HG02610 (cell line): ENCODE results near the gene ABHD16B.

Source experiments
- ATAC-seq: cut with Tn5 transposase; IDR thresholded peaks from one replicate; pipeline ENCODE4 v1.9.1; 2021; ENCODE audit warnings: mild to moderate bottlenecking, moderate library complexity; ENCODE audit not compliant: unreplicated experiment

The ABHD16B gene

DNA sequence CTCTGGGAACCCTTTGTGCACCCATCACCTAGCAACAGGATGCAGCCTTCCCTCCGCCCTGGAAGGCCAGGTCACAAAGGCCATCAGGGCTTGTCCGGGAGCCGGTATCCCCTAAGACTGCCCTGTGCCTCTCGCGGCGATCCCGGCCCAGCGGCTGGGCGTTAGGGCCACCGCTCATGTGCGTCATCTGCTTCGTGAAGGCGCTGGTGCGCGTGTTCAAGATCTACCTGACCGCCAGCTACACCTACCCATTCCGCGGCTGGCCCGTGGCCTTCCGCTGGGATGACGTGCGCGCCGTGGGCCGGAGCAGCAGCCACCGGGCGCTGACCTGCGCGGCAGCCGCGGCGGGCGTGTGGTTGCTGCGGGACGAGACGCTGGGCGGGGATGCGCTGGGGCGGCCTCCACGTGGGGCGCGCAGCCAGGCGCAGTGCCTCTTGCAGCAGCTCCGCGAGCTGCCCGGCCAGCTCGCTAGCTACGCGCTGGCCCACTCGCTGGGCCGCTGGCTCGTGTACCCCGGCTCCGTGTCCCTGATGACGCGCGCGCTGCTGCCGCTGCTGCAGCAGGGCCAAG, at the start of gene ABHD16B:
Gene ABHD16B (plus strand): TSS at position 134 of the 570 bp plus-strand sequence. CDS start 43 bp downstream, at position 177.
- ATAC-seq, result no peak

DNA sequence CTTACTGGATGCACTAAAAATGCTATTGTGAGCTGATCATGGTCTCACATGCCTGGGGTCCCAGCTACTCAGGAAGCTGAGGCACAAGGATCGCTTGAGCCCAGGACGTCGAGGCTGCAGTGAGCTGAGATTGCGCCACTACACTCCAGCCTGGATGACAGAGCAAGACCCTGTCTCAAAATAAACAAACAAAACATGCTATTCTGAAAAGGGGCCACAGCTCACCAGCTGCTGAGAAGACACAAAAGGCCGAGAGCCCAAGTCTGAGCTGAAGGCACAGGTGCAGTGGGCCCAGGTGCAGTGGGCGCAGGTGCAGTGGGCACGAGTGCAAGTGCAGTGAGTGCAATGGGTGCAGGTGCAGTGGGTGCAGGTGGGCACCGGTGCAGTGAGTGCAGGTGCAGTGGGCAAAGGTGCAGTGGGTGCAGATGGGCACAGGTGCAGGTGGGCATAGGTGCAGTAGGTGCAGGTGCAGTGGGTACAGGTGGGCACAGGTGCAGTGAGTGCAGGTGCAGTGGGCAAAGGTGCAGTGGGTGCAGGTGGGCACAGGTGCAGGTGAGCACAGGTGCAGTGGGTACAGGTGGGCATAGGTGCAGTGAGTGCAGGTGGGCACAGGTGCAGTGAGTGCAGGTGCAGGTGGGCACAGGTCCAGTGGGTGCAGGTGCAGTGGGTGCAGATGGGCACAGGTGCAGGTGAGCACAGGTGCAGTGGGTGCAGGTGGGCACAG, 46.2 kb upstream of the ABHD16B start:
- ATAC-seq, result no peak

DNA sequence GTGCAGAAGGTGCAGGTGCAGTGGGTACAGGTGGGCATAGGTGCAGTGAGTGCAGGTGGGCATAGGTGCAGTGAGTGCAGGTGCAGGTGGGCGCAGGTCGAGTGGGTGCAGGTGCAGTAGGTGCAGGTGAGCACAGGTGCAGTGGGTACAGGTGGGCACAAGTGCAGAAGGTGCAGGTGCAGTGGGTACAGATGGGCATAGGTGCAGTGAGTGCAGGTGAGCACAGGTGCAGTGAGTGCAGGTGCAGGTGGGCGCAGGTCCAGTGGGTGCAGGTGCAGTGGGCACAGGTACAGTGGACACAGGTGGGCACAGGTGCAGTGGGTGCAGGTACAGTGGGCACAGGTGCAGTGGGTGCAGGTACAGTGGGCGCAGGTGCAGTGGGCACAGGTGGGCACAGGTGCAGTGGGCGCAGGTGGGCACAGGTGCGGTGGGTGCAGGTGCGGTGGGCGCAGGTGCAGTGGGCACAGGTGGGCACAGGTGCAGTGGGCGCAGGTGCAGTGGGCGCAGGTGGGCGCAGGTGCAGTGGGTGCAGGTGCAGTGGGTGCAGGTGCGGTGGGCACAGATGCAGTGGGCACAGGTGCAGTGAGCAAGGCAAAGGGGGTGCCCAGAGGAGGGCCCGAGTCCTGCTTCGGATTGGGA, 45.6 kb upstream of the ABHD16B start:
- ATAC-seq, result no peak

DNA sequence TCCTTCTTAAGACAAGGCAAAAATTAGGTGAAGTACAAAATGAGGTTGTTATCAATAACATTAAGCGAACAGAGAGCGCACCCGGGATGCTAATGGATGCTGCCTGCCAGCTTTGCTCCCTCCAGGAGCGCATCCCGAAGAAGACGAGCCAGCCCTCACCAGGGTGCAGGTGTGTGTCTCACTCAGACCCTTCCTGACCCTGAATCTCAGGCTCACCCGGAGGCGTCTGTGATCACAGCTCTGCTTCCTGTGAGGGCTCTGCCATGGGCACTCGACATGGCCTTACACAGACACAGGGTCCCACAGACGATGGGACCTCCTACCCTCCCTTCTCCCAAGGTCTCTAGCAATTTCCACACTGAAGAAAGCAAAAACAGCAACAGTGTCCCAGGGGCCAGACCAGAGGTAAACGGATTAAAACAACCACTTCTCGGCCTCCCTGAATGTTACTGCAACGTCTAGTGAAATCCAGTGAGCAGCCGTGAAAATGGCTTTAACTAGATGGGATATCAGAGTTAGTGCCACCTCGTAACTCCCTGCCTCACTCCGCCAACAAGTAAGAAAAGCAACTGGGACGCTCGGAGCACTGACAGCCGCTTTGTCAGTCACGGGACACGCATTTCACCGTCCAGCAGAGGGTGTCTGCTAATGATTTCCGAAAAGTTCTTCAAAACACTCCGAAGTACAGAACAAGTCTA, 41.9 kb upstream of the ABHD16B start:
- ATAC-seq, result no peak

DNA sequence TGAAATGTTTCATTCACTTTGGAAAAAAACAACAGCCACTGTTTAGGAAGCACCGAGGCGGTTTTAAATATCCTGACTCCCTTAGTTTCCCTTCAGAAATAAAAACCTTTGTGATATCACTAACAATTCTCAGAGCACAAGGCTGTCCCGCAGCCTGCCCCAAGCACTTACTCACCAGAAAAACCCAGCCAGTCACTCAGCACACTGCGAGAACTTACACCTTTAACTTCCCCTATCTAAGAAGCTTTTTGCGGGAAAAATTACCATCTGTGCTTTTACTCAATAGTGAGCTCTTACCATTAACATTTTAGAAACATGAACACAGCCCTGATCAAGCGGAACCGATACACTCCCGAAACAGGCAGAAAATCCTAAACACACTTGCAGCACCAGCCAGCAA, 39.5 kb upstream of the ABHD16B start:
- no peak for ATAC-seq

DNA sequence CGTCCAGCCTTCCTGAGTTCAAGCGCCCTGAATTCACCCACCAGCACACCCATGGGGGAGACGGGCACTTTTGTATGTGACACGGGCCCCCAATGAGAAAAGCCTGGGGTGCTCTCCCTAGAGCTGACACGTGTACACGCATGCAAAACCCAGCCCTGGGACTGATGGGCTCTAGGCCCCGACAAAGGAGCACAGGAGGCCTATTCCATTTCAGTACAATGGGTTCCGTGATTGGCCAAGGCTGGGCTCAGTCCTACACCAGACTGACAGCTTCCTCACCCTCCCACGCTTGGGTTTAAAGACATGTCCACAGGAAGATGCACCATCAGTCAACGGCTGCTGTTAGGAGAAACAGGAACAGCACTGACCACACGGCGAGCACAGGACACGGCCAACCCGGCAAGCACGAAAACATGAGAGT, 39.0 kb upstream of the ABHD16B start:
- ATAC-seq, result no peak

DNA sequence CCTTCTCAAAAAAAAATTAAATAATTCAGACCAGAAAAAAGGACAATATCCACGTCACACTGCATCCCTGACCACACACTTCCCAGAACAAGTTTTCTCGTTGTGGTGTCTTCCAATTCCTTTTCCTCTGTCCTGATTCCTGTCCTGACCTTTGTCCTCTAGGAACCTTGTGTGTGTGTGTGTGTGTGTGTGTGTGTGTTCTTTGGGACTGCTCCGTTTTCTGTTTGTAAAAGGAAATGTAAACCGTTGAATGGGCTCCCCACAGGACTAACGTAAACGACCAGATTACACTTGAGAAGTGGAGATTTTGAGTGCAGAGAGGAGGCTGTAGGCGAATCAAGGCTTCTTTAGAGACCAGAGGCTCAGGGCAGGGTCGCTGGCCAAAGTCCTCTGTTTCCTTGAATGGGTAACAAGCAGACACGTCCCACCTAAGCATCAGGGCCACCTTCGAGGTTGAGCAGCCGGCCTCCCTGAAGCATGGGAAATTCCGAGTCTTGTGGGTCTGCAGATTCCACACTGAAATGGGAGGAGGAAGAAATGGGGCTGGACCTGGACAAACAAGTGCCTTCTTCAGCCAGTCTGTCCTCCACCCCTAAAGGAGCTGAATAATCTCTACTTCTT, 37.5 kb upstream of the ABHD16B start:
- ATAC-seq, result no peak

DNA sequence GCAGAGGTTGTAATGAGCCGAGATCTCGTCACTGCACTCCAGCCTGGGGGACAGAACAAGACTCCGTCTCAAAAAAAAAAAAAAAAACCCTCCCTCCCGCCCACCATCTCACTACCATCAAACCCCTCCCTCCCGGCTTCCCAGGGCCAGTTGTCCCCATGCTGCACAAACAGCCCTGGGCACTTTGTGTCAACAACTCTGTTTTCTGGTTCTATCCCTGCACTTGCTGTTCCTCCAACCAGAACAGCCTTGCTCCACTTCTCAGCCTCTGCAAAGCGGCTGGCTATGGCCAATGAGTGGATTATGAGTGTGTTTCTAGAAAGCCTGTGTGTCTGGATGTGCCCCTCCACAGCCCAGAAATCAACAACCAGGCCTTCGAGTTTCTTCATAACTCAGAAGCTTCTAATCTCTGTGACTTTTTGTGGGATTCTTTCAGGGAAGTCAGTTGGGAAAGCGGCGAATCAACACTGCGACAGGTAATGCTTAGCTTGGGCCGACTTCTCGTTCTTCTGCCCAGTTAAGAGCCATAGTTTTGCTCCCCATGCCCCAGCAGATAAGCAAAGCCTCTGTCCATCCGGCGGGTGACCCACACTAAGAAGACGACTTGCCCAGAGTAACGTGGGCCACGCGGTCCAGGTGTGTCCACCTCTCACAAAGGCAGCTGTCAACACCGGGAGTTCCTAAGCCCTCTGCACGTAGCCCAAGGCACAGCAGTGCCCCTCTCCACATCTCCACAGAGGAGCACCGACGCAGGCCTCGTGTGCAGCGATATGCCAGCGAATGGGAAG, 35.8 kb upstream of the ABHD16B start:
- ATAC-seq, result no peak

DNA sequence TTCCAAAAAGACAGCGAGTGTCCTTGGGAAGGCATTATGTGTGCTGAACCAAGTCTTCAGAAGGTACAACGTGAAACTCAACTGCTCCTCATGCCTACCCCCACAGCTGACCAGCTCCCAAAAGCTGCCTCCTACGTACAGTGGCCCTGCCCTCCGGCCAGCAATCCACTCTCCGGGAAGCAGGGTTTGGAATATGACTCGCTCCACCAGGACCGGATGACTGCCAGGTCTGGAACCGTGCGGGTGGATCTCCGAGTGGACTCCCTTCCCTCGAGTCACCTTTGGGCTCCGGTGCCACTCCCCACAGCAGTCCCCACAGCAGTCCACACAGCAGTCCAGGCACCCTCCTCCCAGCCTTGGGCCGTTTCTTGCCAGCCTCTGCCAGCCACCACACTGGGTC, 34.5 kb upstream of the ABHD16B start:
- no peak for ATAC-seq

DNA sequence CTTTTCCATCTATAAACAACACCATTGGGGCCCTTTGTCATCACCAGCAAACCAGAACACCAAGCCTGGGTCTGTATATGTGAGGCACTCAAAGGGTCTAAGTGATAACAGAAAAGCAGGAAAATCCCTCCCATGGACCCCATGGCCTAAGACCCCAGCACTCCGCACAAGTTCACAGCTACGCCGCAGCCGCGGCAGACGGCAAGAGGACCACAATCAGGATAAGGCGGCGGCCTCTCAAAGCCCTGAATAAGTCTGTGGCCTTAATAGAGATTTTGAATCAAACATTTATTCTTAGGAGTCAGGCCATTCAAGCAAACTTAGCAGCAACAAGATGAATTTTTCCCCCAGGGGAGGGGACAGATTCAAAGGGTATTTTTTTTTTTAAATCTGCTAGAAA, 33.2 kb upstream of the ABHD16B start:
- no peak for ATAC-seq

DNA sequence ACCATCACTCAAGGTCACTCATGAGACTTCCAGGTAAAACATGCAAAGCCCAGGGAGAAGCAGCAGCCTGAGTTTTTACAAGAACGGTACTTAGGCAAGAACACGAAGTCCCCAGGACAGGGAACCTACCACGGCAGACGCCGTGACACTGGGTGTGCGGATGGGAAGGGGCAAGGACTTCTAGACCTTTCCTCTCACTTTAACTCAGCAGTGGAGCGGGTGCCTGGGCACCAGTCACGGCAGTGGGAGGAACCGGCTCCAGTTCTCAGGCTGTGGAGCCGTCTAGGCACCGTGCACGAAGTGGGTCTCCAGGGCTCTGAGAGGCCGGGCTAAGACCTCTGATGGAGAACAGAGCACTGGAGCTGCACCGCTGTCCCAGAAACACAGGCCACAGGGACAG, 32.8 kb upstream of the ABHD16B start:
- ATAC-seq, result no peak

DNA sequence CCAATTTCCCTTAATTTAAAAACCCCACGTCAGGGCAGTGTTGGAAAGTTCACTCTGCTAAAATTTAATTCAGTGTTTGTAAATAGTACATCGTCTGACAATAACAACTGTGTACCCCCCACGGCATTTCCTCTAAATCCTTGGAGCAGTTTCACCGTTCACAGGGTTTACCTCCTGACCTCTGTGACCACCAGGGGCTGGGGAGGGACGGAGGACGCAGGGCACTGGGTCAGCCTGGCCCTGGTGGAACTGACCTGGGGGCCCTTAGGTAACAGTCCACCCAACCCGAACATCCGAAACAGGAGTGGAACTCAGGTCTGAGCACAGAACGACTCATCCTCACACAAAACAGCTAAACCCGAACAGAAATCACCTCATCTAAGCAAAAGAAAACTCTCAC, 32.3 kb upstream of the ABHD16B start:
- ATAC-seq, result no peak

DNA sequence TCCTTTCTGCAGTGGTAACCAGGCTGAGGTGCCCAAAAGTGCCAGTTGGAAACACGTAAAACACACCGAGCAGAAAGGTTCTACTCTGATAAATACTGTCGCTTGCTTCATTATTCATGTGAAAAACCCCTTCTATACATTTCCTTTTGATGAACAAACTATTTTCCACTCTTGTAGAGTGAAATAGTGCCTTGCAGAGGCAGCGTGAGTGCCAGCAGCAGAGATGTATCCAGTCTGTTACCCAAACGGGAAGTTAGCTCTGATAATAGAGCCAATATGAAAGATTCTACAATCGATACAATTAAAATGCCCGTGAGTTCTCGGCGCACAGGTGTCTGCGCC, 31.7 kb upstream of the ABHD16B start:
- ATAC-seq, result no peak

DNA sequence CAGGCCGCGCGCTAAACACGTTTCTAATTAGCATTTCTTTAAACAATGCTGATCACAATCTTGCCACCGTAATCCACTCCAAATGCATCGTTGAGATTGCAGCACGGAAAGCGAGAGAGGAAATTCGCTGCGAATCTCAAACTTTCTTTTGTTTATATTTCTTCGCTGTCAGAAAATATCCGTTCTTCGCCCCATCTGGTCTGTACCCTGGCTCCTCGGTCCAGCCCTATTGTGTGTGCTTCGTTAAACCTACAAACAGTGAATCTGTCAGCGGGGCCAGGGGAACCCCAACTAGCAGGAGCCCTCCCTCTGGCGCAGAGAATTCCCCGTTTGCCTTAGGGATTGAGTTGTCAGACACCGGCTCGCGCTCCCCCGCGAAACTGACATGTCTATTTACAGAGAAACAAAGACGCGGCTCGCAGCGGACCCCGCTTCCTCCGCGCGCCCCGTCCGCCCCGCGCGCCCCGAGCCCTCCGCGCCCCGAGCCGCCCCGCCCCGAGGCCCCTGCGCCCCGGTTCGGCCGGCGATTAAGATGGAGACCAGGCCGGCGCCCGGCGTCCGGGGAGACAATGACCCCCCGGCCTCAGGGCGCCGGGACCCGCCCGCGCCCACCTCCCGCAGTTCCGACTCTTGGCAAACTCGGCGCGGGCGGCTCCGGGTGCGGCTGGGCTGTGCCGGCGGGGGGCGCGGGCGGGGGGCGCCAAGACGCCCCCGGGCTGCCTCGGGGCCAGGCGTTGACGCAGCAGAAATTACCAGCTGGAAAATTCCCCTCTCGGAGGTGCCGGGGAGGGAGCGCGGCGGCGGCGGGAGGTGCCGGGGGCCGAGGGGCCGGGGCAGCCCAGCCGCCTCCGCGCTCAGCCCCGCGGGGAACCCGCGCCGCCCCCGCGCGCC, 31.1 kb upstream of the ABHD16B start:
- ATAC-seq, result no peak

DNA sequence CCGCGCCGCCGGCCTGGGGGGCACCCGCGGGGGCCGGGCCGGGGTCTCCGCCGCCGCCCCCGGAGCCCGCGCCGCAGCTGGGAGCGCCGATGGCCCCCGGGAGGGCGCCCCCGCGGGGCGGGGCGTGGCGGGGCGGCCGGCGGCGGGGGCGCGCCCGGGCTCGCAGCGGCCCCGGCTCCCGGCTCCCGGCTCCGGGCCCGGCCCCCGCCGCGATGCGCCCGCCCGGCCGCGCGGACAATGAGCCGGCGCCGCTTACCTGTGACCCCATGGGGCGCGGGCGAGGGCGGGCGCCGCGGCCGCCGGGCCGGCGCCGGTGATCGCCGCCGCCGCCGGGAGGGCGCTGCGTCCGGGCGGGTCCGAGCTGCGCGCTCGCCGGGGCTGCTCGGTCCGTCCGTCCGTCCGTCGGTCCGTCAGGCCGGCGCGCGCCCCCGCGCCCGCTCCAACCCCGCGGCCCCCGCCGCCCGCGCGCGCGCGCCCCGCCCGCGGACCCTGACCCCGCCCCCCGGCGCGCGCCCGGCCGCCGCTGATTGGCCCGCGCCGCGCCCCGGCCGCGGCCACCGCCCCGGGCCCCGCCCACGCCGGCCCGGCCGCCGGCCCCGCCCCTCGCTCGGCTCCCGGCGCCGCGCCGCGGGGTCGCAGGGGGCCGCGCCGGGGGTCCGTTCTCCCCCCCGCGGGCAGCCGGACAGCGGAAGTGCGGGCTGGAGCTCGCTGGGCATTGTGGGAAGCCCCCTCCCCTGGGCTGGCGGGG, 30.3 kb upstream of the ABHD16B start, which contains the start of gene ZBTB46:
Gene ZBTB46 (minus strand): TSS at position 424 of the 748 bp plus-strand sequence. CDS start 40,507 bp downstream, outside the sequence.
- no peak for ATAC-seq

DNA sequence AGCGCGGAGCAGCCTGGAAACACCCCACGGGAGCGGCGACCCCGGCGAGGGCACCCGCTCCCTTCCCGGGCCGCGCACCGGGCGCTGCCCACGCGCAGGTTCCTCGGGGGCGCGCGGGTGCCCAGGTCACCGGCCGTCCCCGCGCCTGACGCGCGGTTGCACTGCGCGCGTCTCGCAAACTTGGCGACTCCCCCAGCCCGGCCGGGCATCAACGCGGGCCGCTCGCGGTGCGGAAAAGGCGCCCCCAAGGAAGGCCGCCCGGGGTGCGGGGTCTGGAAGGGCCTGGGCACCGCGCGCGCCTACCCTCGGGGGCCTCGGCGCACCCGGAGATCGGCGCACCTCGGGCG, 29.7 kb upstream of the ABHD16B start:
- no peak for ATAC-seq

DNA sequence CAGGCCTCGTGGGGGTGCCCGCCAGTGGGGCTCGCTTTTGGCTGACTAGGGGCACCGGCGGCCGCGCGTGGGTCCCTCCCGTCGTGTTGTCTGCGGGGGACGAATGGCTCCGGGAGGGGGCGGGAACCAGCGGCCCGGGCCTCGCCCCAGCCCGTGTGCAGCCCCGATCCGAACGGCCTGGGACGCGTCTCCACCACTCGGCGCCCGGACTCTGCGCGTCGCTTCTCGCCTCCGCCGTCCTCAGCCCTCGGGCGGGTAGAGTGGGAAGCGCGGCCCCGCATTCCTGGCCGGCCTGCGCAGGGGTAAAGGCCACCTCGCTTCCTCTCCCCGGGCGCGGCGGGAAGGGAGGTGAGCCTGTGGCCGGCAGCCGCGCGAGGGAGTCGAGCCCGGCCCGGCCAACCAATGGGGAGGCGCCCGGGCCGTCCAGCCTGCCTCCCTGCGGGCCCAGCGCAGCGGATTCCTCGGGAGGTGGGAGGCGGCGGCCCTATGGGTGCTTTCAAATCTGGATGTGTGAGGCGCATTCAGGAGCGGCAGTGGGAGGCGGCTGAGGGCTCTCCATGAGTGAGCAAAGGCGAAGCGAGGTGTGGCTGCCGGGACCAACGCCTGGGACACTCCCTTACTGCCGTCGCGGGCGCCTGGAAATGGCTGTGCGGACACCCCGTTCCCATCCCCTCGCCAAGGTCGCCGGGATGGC, 29.2 kb upstream of the ABHD16B start:
- ATAC-seq, result no peak

DNA sequence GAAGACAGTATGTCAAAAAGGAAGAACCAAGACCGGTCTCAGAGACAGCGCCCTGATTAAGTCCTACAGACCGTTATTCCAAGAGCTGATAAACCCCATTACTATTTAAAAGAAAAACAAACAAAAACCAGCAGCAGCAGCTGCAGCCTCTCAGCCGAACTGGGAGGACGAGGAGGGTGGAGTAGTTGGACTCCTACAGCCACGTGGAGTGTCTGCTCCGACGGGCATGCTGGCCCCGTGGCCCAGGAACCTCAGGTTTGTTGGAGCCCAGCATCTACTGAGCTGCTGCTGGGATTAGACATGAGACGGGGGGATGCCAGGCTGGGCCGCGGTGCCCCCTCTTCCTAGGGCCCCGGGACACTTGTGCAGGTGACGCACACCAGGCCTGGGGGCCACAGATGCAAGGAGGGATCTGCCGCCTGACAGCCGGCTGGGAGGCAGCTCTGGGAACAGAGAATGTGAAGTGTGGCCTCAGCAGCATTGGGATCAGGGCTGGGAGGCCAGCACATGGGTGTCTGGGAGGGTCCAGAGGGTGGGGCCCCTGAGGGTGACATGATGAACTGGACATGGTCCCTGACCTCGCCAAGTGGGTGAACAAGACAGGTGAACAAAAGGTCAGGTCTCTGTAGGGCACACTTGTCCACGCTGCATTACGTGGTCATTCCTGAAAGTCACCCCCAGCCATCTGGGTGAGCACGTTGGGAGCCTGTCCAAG, 27.4 kb upstream of the ABHD16B start:
- no peak for ATAC-seq
